HG02610 (cell line): ENCODE results near the gene DAD1.

Experiments
- ATAC-seq: cut with Tn5 transposase; IDR thresholded peaks from one replicate; pipeline ENCODE4 v1.9.1; 2021; ENCODE audit warnings: mild to moderate bottlenecking, moderate library complexity; ENCODE audit not compliant: unreplicated experiment

Gene DAD1

DNA sequence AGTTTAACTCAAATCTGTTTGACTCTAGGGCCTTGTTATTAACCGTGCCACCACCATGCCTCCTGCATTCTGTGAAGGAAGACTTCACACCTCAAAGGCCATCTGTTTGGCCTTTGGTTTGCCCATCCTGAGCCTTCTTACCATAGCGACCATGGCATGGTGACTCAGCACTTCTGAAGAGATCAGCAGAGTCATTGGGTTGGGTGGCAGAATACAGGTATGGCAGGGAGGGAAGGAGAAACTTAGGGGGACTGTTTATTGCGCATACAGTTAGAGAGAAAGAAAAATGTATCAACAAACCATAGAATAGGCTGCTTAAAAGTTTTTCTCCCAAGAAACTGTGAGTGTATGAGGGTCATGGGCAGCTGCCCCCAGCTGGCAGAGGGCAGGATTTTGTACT, 49.2 kb downstream of the DAD1 start:
- no peak for ATAC-seq

DNA sequence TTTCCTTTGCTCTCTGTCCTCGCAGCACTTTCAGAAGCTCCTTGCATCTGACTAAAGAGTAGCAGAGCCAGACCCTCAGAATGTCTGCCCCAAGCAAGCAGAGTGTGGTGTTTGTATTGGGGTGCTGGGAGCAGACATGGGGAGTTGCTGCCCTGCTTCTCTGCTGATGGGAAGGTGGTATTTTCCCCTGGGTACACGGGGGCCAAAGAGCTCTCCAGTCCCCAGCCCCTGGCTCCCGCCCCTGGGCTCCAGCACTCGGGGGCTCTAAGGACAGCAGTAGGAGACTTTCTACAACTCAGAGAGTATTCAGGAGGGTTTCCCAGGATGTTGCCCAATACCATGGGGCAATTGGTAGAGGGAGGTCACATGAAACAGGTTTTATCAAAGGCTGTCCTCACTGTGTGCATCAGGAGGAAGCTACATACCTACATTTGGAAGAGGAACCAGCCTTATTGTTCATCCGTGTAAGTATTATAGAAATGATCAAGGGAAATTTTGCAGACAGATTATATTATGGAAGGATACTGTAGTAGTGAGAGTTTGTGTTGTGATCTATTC, 50.3 kb downstream of the DAD1 start:
- ATAC-seq = no peak

DNA sequence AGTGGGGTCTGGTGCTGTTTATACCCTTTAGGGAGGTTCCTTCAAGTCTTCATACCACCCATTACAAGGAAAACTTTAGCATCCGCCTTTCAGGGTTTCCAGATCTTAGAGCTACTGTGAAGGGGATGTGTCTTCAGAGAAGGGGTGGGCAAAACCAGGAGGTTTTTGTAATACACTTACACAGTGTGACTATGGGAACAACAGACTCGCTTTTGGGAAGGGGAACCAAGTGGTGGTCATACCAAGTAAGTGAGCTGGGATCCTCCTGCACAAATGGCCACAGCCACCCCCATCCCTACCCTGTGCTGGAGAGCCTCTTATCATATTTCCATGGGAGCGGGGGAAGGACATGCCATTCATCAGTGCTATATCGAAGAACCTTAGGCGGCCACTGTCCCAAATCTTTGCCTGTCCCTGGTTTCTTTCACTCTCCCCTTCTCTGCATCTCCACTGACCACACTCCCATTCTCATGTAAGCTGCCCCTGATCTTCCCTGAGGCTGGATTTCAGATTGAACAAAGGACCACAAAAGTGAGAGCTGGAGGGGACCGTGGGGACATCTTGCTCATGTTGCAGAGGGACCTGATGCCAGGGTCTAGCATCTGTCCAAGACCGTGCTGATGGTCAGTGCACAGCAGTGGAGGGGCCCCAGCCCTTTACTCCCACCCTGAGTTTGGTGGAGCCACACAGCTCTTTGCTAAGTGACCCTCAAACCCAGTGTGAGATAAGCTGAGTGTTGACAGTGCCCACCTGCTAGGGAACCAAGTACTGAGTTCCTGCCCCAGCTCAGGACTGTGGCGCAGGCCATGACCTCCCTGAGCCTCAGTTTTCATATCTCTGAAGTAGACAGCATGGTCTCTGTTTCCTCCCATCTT, 51.4 kb downstream of the DAD1 start:
- no peak for ATAC-seq

DNA sequence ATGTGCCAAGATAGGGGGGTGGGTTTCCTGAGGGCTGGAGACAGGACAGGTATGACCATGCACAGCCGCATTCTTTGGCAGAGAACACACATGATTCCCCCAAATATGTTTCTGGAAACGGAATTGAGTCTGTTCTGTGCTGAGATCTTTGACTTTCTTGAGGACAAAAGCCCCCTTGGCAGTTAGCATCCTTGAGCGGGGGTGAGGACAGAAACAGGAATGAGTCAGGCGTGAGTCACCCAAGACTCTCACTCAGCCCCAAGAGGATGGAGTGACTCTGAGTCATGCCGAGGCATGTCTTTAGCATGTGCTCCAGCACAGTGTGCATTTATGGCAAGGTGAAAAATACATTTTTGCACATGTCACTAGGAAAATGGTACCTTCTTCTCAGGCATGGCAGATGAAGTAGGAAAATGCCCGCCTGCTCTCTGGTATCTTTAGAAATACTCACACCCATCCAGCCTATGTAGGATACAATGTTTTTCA, 52.1 kb downstream of the DAD1 start:
- peak; percentile 90 for ATAC-seq

DNA sequence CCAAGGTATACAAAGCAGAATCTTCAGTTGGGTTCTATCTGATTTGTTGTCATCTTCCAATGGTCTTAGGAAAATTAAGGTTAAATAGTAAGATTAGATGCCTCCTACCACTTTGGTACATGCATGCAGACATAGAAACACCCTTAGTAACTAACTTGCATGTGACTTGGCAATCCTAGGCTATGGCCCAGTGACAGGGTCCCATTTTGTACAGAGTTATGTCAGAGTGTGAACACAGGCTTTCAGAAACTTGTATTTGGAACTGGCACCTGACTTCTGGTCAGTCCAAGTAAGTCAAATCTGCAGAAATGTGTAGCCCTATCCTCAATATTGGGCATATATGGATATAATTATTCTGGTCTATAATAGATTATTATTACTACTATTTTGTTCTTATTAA, 53.1 kb downstream of the DAD1 start:
- ATAC-seq = no peak

DNA sequence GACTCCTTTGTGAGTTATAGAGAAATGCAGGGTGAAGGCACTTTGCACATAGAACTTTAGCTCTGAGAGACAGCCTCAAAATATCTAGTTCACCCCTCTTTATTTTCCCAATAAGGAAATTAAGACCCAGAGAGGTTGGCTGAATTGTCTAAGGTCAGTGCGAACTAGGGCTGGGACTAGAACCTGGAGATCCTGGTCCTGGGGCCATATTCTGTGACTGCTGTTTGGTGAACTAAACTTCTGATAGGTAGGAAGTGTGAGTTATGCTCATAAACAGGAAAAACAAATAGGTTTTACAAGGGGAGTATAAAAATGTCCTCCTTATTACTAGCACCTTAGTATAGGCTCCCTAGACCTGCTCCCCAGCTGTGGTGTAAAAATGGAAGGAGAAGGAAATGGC, 53.9 kb downstream of the DAD1 start:
- ATAC-seq = no peak

DNA sequence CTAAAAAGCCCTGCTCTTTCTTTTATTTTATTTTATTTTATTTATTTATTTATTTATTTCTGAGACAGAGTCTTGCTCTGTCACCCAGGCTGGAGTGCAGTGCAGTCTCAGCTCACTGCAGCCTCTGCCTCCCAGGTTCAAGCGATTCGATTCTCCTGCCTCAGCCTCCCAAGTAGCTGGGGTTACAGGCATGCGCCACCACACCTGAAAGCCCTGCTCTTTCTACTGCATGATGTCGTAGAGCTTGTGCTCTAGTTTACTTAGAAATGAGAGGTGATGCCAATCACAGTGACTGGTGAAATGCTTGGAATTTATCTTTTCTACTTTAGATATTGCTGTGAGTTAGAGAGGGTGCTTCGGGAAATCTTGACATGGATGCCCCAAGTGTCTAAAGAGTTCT, 54.5 kb downstream of the DAD1 start:
- no peak for ATAC-seq

DNA sequence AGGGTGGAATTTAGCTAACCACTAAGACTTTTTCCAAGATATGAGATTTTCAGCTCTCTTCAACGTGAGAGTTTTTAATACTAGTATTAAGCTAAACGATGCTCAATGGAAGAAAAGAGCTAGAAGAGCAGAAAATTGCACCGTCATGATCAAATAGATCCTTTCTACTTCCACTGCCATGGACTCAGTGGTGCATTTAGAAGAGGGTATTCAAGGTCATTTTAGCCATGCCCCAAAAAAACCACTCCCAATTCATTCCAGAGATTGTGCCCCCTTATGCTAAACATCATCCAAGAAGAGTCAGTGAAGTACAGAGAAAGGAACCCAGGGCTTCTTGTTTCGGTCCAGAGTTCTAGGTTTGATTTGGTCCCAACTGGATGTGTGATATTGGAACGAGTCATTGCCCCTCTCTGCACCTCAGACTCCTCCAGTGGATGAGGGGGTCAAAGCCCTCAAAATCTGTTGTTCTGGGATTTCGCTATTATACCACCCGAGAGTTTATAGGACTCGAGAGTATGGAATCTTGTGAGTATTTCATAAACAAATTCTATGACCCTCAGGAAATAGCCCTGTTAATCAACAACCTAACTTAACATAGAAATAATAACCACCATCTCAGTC, 55.2 kb downstream of the DAD1 start:
- no peak for ATAC-seq

DNA sequence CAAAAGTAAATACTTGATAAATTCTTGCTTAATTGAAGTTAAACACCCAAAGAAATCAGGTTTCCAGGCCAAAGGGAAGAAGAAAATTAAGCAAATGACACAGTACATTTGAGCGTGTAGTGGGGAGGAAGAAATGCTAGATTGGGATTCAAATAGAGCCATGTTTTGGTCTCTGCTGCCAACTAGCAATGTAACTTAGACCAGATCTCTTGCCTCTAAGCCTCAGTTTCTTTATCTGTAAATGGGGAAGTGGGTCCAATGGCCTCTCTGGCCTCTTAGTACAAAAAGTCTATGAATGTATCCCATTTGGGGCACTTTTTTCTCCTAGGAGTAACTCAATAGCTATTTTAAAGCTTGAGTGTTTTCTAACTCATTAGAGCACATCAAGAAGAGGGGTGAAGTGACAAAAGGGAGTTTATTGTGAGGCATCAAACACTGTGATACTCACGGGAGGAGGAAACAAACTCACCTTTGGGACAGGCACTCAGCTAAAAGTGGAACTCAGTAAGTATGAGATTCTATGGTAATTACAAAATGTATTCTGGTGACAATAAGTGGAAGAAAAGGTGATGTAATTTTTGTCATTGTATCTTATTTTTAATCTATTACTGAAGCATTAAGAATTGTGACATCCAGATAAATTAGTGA, 55.8 kb downstream of the DAD1 start:
- ATAC-seq = no peak

DNA sequence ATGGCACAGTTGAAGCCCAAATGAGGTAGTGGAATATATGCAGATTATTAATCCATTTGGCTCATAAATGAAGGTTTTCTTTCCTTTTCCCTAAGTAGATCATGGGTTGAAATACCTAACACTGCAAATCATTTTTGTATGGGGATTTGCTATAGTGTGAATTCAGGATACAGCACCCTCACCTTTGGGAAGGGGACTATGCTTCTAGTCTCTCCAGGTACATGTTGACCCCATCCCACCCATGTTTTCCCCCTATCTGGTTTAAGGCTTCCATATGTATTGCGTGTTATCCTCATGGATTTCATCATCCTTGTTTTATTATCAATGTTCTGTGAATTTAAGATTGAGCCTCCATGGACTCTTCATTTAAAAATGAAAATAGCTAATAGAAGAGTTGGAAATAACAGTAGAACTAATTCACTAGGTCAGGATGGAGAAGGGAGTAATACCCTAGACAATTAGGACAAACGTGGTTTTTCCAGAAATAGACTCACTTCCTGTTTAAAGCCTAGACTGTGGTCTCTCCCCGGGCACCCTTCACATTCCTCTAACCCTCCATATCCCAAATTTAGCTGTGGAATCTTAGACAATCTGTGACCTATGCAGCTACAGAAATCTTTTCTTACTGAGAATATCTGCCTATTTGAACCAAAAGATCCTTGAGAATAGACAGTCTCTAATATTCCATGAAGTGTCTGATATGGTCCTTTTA, 56.5 kb downstream of the DAD1 start:
- ATAC-seq = no peak

DNA sequence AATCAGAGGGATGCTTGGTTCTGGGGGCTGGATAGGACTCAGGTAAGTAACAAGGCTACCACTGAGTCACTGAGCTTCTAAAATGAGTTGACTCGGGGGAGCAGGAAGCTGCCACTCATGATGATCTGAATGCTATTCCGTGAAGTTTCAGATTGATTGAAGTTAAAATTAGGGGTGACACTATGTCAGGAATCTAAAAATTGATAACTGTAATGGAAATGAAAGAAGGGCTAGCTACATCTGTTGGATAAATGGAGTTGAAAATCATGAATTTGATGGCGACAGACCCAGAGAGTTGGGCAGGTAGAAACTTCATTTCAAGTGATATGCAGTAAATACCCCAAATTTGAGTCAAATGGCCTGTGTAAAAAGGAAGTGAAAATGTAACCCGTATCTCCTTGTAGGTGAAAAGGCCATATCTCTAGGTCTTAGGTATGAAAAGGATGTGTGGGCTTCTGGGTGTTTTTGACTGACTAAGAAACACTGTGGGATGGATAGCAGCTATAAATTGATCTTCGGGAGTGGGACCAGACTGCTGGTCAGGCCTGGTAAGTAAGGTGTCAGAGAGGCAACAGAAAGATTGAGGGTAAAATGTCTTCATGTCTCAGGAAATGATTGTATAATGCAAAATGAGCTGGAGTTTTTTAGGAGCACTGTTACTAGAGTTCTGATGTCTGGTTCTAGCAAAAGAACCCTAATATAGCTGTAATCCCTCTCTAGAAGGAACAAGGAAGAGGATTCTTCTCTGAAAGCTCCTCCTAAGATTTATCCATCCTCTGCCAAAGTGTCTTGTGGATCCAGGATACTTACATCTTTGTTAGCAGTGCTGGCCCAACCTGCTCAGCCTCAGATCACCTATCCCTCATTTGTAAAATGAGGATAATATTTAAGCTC, 57.3 kb downstream of the DAD1 start:
- ATAC-seq = peak; percentile 76

DNA sequence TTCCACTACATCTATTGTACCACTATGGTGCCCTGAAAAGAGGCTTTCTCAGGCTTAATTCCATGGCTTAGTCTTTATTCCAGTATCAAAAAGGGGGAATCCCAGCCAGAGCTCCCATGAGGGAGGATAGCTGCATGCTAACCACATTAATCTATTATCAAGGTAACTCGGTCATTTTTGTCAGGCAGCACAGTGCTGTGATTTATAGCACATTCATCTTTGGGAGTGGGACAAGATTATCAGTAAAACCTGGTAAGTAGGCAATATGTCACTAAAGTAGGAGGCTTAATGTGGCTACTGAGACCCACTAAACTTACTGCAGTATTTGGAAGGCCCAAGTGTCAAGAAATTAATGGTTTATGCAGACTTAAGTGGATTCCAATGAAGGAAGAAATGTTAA, 58.9 kb downstream of the DAD1 start:
- no peak for ATAC-seq

DNA sequence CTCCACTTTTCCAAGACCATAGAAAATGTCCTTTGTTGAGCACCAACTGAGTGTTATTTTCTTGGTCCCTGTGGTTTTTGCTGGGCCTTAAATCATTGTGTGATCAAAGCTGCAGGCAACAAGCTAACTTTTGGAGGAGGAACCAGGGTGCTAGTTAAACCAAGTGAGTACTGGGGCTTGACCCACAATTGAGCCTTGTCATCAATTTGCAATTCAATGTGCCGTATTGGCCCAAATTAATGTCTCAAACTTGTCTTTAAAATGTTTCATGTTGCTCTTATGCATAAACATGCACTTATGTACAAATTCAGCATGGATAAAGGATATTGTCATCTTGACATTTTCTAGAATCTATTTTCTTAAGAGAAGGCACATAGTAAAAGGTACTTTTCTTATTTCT, 62.3 kb downstream of the DAD1 start:
- no peak for ATAC-seq

DNA sequence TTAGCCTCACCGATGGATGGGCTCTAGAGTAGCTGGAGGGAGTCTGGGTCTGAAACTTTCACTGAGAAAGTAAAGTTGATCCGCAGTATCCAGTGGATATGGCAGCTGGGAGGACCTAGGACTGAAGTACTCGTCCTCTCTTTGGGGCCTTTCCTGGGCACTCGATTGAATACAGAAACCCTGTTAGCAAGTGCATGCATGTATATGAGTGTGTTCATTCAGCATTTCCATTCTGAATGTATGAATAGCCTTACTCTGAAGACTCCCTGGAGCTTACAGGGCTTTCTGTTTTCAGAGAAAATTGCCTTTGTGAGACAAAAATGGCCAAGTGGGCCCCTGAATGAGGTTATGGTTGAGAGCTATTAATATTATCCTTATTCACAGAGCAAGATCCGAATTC, 62.8 kb downstream of the DAD1 start:
- no peak for ATAC-seq

DNA sequence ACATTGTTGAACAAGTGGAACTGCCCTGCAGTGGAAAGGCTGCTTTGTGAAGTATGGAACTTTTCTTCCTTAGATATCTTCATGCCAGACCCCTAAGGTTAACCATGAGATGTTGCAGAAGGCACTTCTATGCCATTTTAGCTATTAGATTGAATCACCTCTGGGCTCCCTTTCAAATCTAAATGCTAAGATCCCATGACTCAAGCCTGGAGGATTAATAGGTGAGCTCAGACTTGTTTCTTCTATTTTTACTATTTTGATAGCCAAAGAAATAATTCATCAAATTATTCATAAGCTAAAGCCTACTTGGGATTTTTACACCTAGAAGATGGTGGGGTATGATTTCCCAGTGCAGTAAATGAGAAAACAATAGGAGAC, 64.3 kb downstream of the DAD1 start:
- no peak for ATAC-seq

DNA sequence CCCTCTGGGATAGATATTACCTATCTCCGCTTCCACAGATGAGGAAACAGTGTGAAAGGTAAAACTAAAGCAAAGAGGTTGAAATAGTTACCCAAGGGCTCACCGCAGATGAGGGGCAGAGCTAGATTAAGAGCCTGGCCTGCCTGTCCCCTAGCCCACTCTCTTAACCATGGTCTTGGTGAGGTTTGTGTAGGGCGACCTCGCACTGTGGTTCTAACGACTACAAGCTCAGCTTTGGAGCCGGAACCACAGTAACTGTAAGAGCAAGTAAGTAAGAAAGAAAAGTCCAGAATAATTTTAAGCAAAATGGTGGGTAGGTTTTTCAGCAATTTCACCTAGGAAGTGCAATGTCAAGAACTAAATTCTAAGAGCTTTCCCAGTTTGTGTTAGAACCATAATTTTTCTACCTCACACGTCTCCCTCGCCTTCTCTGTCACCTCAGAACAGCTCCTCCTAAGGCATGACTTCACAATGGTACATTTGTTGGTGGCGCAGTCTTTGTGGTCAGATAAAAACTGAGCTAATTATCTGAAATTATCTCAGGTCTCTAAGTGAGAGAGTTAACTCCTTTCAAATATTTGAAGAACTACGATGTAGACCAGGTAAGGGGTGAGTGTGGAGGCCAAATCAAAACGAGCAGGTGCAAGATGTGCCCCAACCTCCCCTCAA, 64.8 kb downstream of the DAD1 start:
- ATAC-seq = no peak

DNA sequence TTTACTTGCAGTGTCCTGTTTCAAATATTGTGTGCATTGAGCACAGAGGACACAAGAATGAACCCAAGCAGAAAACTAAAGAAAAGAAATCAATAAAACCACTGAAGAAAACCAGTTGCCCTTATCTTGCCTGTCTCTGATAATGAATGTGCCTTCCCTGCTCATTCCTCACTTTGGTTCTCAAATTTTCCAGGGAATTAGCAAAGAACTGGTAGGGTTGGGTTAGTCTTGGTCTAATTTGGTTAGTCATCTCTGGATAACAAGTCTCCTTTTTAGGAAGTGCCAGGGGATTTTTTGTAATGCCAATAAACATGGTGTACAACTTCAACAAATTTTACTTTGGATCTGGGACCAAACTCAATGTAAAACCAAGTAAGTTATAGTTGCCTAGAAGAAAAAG, 65.7 kb downstream of the DAD1 start:
- ATAC-seq = no peak

DNA sequence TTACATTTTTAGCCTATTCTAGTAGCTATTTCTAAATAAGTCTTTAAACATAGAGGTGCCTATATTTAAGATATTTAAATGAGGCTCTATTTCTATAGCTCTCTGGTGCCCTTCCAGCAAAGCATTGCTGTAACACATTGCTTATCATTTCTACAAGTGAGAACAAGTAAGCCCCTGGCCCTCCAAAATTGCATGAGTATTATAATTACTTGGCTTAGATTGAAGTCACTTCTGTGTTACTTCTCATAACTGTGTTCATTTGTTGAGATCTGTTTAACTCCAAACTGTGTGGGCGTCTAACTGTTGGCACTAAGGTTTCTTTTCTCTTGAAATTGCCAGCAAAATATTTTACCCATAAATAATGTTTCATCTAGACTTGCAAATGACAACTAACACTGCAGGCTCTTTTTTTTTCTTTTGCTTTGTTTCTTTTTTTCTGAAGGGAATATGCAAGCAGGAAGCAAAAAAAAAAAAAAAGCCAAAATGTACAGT, 66.5 kb downstream of the DAD1 start:
- ATAC-seq = no peak
